OCI-LY7 (cell line): ENCODE results near the gene SRP68. TPM values are rescaled to one million over a fixed set of nuclear protein-coding genes. Genes with fewer than 3 reads are reported as not detected.

Experiments used
- BruUV-seq: library from RNA; stranded (reverse); fragments of 400-500 nt; replicated peaks from 2 replicates; lab custom pipeline; 2021; lab: Mats Ljungman, UMichigan
- CTCF ChIA-PET: fragments of 300-600 bp; sonication (Branson Sonifier 250); formaldehyde crosslinking; loops from one replicate; lab custom pipeline; 2022; ENCODE audit warnings: antibody characterized with exemption; ENCODE audit not compliant: unreplicated experiment; lab: Charles Lee
- POLR2A ChIA-PET: fragments of 300-600 bp; sonication (Branson Sonifier 250); formaldehyde crosslinking; loops from one replicate; lab custom pipeline; 2022; ENCODE audit warnings: antibody characterized with exemption; lab: Charles Lee
- DNase-seq: peaks from one replicate; pipeline ENCODE4 v3.0.0-alpha.2; 2015; ENCODE audit warnings: low spot score
- H2AFZ ChIP-seq: fragments of 200-600 bp; sonication (generic), shearing (Covaris generic); 2 replicates; pipeline ENCODE4 v1.6.1; 2014; ENCODE audit warnings: mild to moderate bottlenecking, antibody characterized with exemption, low read length, moderate library complexity
- H3K27ac ChIP-seq: fragments of 200-600 bp; sonication (generic); 2 replicates; pipeline ENCODE4 v1.5.1; 2014; ENCODE audit warnings: mixed run types, low read depth, mild to moderate bottlenecking, moderate library complexity, low read length, inconsistent platforms; ENCODE audit not compliant: poor library complexity, severe bottlenecking
- H3K36me3 ChIP-seq: fragments of 200-600 bp; sonication (generic); 2 replicates; pipeline ENCODE4 v1.6.1; 2014; ENCODE audit warnings: mild to moderate bottlenecking, antibody characterized with exemption, low read length, moderate library complexity, mixed read lengths; ENCODE audit not compliant: insufficient read depth
- H3K4me1 ChIP-seq: fragments of 200-600 bp; sonication (generic); 2 replicates; pipeline ENCODE4 v1.5.1; 2014; ENCODE audit warnings: mild to moderate bottlenecking, low read length; ENCODE audit not compliant: insufficient read depth, poor library complexity, severe bottlenecking
- H3K4me2 ChIP-seq: fragments of 200-600 bp; sonication (generic); 2 replicates; pipeline ENCODE4 v1.6.1; 2014; ENCODE audit warnings: mild to moderate bottlenecking, low read length
- H3K4me3 ChIP-seq: fragments of 200-600 bp; sonication (generic); 2 replicates; pipeline ENCODE4 v1.5.1; 2014; ENCODE audit warnings: mild to moderate bottlenecking, low read depth, low read length; ENCODE audit not compliant: poor library complexity, severe bottlenecking
- H3K79me2 ChIP-seq: fragments of 200-600 bp; sonication (generic); 2 replicates; pipeline ENCODE4 v1.6.1; 2016; ENCODE audit warnings: low read depth, mild to moderate bottlenecking, low read length, moderate library complexity, mixed read lengths; ENCODE audit not compliant: insufficient read depth
- H3K9me2 ChIP-seq: fragments of 200-600 bp; sonication (generic); 2 replicates; pipeline ENCODE4 v1.6.1; 2016; ENCODE audit warnings: mild to moderate bottlenecking, low read length, mixed read lengths; ENCODE audit not compliant: insufficient read depth
- H3K9me3 ChIP-seq: fragments of 200-600 bp; sonication (generic); 2 replicates; pipeline ENCODE4 v1.6.1; 2014; ENCODE audit warnings: mild to moderate bottlenecking, mixed run types, low read length, mixed read lengths
- H4K20me1 ChIP-seq: fragments of 200-600 bp; sonication (generic); 2 replicates; pipeline ENCODE4 v1.6.1; 2014; ENCODE audit warnings: mild to moderate bottlenecking, antibody characterized with exemption, low read length, moderate library complexity, mixed read lengths; ENCODE audit not compliant: insufficient read depth
- CTCF ChIP-seq: fragments of 200-600 bp; sonication (generic); conservative IDR thresholded peaks from 2 replicates; pipeline ENCODE4 v1.5.1; 2014; ENCODE audit warnings: mild to moderate bottlenecking, antibody characterized with exemption, low read length, moderate library complexity, mixed read lengths
- EZH2phosphoT487 ChIP-seq: fragments of 200-600 bp; sonication (generic); IDR thresholded peaks from 2 replicates; pipeline ENCODE4 v1.6.1; 2018; ENCODE audit warnings: low read depth, borderline replicate concordance, mild to moderate bottlenecking, mixed run types, antibody characterized with exemption, low read length, moderate library complexity, mixed read lengths
- intact Hi-C: fragments of 100-400 bp; cut with micrococcal nuclease; formaldehyde crosslinking; loops from one replicate; pipeline ENCODE4 v1.10.0; 2022; ENCODE audit not compliant: unreplicated experiment
- total RNA-seq, 2 experiments: library from RNA; depleted of rRNA in 1 of 2; stranded (reverse); fragments of >200 nt in 1 of 2; shearing (Covaris generic) in 1 of 2; gene quantifications; 2 replicates each; pipeline ENCODE4 v1.2.3, GENCODE V29; 2014 to 2022

The SRP68 gene
- total RNA-seq, 2 experiments from 2014 or later: 54.0 to 200 TPM

- CTCF ChIA-PET: no interaction called here
- intact Hi-C loops: no loop called here
- BruUV-seq: no TSS peak
Measured at GRCh38 chr17:76022285-76022684, 50.0 kb downstream of the SRP68 start.

GRCh38 chr17:76019833-76020467, 52.4 kb downstream of the SRP68 start:
- peak; percentile 53 for DNase-seq
- POLR2A ChIA-PET: interaction anchor here (0.6 to 2.5 kb wide), 11 partner anchors 9 to 235 kb away, joined by 3 to 12 read pairs (median 3); partner anchors contain the start of genes SRP68 and UNK

More at GRCh38 chr17:76022285-76022684, 50.0 kb downstream of the SRP68 start:
- POLR2A ChIA-PET: interaction anchor here (0.6 kb wide), 1 partner anchor 107 kb away, joined by 4 read pairs; no protein-coding TSS in a partner anchor
- Histone ChIP-seq H3K36me3 (no peaks in the 10 kb centered on the region), H3K9me3 (no peaks in the 10 kb centered on the region), H3K9me2 (no peaks in the 10 kb centered on the region), H3K27ac (no peak overlapping the region), H4K20me1 (no peaks in the 10 kb centered on the region), H3K4me2 (no peak overlapping the region), H3K4me1 (peaks cover 31% of the 10 kb centered on the region), H3K4me3 (no peak overlapping the region), H3K79me2 (no peaks in the 10 kb centered on the region), H2AFZ (no peak overlapping the region)
- DNase-seq: no peak
- no peak for TF ChIP-seq CTCF
- TF ChIP-seq EZH2phosphoT487: no peak

More at GRCh38 chr17:76019833-76020467, 52.4 kb downstream of the SRP68 start:
- no TSS peak for BruUV-seq
- TF ChIP-seq CTCF (no peak), EZH2phosphoT487 (no peak)
- CTCF ChIA-PET: interaction anchor here (0.5 to 2.1 kb wide), 7 partner anchors 9 to 288 kb away, joined by 3 to 14 read pairs (median 4); partner anchors contain the start of genes EXOC7 and QRICH2
- Histone ChIP-seq H4K20me1 (no peaks in the 10 kb centered on the region), H3K4me3 (peak overlapping the region; percentile 49), H3K4me2 (peak overlapping the region; percentile 64), H3K9me2 (no peaks in the 10 kb centered on the region), H3K27ac (peak overlapping the region; percentile 6), H3K79me2 (no peaks in the 10 kb centered on the region), H3K4me1 (peaks cover 31% of the 10 kb centered on the region), H3K36me3 (no peaks in the 10 kb centered on the region), H2AFZ (peak overlapping the region; percentile 37; the same call in 1 of the 2 replicates), H3K9me3 (no peaks in the 10 kb centered on the region)
- intact Hi-C loops: no loop called here
